SK-N-SH treated with all-trans-retinoic acid at 6 μM for 48 hours (cell line): Measurements from ENCODE around the gene BOK.

Source experiments
- ATAC-seq: fragments of 200-7000 bp; cut with Tn5 transposase; 3 replicates; pipeline ENCODE4 v1.9.1; 2020; ENCODE audit warnings: mild to moderate bottlenecking, moderate library complexity
- ARNTL ChIP-seq: fragments of 450-650 bp; formaldehyde crosslinking; IDR thresholded peaks from 2 replicates; pipeline ENCODE4 v1.5.0; 2020; ENCODE audit warnings: low read depth, mild to moderate bottlenecking, moderate library complexity, borderline replicate concordance
- BACH2 ChIP-seq: fragments of 250-450 bp; sonication (Bioruptor Pico); IDR thresholded peaks from 2 replicates; pipeline ENCODE4 v1.9.0; 2021; ENCODE audit warnings: mild to moderate bottlenecking, borderline replicate concordance
- CSDC2 ChIP-seq: fragments of 250-450 bp; sonication (Bioruptor Pico); IDR thresholded peaks from 2 replicates; pipeline ENCODE4 v1.5.0; 2020; ENCODE audit warnings: mild to moderate bottlenecking, moderate library complexity
- ESRRG ChIP-seq: fragments of 250-450 bp; sonication (Bioruptor Pico); IDR thresholded peaks from 2 replicates; pipeline ENCODE4 v1.6.1; 2021; ENCODE audit warnings: mild to moderate bottlenecking
- GLIS3 ChIP-seq: fragments of 250-450 bp; sonication (Bioruptor Pico); IDR thresholded peaks from 2 replicates; pipeline ENCODE4 v1.5.0; 2020; ENCODE audit warnings: mild to moderate bottlenecking, moderate library complexity
- ISL1 ChIP-seq: fragments of 250-450 bp; sonication (Bioruptor Pico); IDR thresholded peaks from 2 replicates; pipeline ENCODE4 v2.1.2; 2022; ENCODE audit warnings: mild to moderate bottlenecking, moderate library complexity
- OSR1 ChIP-seq: fragments of 250-450 bp; sonication (Bioruptor Pico); IDR thresholded peaks from 2 replicates; pipeline ENCODE4 v1.8.0; 2022; ENCODE audit warnings: moderate library complexity, mild to moderate bottlenecking, inconsistent platforms
- PPARA ChIP-seq: fragments of 250-450 bp; sonication (Bioruptor Pico); IDR thresholded peaks from 2 replicates; pipeline ENCODE4 v1.5.0; 2020; ENCODE audit warnings: mild to moderate bottlenecking, borderline replicate concordance
- RARB ChIP-seq: fragments of 250-450 bp; sonication (Bioruptor Pico); IDR thresholded peaks from 2 replicates; pipeline ENCODE4 v1.8.0; 2021; ENCODE audit warnings: mild to moderate bottlenecking, moderate library complexity
- SNAI2 ChIP-seq: fragments of 250-450 bp; sonication (Bioruptor Pico); IDR thresholded peaks from 2 replicates; pipeline ENCODE4 v1.5.0; 2020; ENCODE audit warnings: mild to moderate bottlenecking, moderate library complexity
- TCF4 ChIP-seq: fragments of 250-450 bp; sonication (Bioruptor Pico); IDR thresholded peaks from 2 replicates; pipeline ENCODE4 v1.8.0; 2021; ENCODE audit warnings: mild to moderate bottlenecking, moderate library complexity, borderline replicate concordance
- TOX ChIP-seq: fragments of 250-450 bp; sonication (Bioruptor Pico); IDR thresholded peaks from 2 replicates; pipeline ENCODE4 v1.8.0; 2021; ENCODE audit warnings: mild to moderate bottlenecking, moderate library complexity, borderline replicate concordance
- ZC3H10 ChIP-seq: fragments of 250-450 bp; sonication (Bioruptor Pico); IDR thresholded peaks from 2 replicates; pipeline ENCODE4 v1.5.1; 2021; ENCODE audit warnings: mild to moderate bottlenecking, moderate library complexity
- ZFP3 ChIP-seq: fragments of 250-450 bp; sonication (Bioruptor Pico); IDR thresholded peaks from 2 replicates; pipeline ENCODE4 v1.5.0; 2020; ENCODE audit warnings: mild to moderate bottlenecking, moderate library complexity
- ZFP30 ChIP-seq: fragments of 450-650 bp; formaldehyde crosslinking; IDR thresholded peaks from 2 replicates; pipeline ENCODE4 v1.5.0; 2022; ENCODE audit warnings: mild to moderate bottlenecking, moderate library complexity
- ZNF565 ChIP-seq: fragments of 450-650 bp; formaldehyde crosslinking; conservative IDR thresholded peaks from 2 replicates; pipeline ENCODE4 v1.5.0; 2020; ENCODE audit warnings: low read depth, mild to moderate bottlenecking, moderate library complexity
- ZNF8 ChIP-seq: fragments of 450-650 bp; formaldehyde crosslinking; IDR thresholded peaks from 2 replicates; pipeline ENCODE4 v1.5.0; 2020; ENCODE audit warnings: mild to moderate bottlenecking, moderate library complexity
- TF ChIP-seq, protein P1 (sequence below): fragments of 250-450 bp; sonication (Bioruptor Pico); IDR thresholded peaks from 2 replicates; pipeline ENCODE4 v1.8.0; 2021; ENCODE audit warnings: low read depth, mild to moderate bottlenecking, moderate library complexity, borderline replicate concordance
- TF ChIP-seq, protein P2 (sequence below): fragments of 250-450 bp; sonication (Bioruptor Pico); IDR thresholded peaks from 2 replicates; pipeline ENCODE4 v1.8.0; 2020; ENCODE audit warnings: mild to moderate bottlenecking, moderate library complexity, borderline replicate concordance
- TF ChIP-seq, protein P3 (sequence below): fragments of 250-450 bp; sonication (Bioruptor Pico); IDR thresholded peaks from 2 replicates; pipeline ENCODE4 v1.5.1; 2020; ENCODE audit warnings: low read depth, mild to moderate bottlenecking, moderate library complexity
- TF ChIP-seq, protein P4 (sequence below): fragments of 250-450 bp; sonication (Bioruptor Pico); IDR thresholded peaks from 2 replicates; pipeline ENCODE4 v1.5.0; 2020; ENCODE audit warnings: mild to moderate bottlenecking, moderate library complexity

BOK gene

DNA sequence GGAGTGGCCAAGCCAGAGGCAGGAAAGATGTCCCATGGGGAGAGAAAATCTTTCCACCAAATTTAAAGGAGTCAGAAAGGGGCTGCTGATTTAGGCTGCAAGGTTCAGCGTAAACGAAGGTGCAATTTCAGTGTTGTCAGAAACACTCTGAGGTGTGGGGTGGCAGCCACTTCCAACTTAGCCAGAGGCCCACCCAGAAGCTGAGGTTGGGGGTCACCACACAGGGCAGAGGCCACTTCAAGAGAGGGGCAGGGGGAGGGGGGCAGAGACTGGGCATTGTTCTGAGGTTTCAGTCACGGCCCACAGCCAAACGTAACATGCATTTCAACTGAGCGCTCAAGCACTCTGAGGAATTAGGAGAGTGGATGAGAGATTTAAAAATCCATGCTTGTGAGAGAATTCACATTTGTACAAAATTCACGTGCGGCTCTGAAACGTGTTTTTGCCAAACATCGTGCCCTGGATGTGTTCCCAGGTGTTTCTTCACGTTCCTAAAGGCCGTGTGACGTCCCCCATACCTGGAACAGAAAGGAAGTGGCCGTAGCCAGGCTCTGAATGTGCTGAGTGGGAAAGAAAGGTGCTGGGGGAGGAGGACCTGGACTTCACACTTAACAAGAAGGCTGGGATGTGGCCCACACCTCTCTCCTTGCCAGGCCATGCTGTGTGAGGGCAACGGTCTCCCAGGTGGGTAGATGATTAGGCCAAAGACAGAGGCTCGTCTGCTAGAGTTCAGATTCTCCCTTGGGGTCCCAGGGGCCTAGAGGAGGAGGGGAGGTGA, 19.5 kb upstream of the BOK start:
- no peak for ATAC-seq
- TF ChIP-seq RARB (CRISPR knock-in tag) (no peak), ZFP30 (CRISPR knock-in tag) (no peak), ESRRG (CRISPR knock-in tag) (no peak)

DNA sequence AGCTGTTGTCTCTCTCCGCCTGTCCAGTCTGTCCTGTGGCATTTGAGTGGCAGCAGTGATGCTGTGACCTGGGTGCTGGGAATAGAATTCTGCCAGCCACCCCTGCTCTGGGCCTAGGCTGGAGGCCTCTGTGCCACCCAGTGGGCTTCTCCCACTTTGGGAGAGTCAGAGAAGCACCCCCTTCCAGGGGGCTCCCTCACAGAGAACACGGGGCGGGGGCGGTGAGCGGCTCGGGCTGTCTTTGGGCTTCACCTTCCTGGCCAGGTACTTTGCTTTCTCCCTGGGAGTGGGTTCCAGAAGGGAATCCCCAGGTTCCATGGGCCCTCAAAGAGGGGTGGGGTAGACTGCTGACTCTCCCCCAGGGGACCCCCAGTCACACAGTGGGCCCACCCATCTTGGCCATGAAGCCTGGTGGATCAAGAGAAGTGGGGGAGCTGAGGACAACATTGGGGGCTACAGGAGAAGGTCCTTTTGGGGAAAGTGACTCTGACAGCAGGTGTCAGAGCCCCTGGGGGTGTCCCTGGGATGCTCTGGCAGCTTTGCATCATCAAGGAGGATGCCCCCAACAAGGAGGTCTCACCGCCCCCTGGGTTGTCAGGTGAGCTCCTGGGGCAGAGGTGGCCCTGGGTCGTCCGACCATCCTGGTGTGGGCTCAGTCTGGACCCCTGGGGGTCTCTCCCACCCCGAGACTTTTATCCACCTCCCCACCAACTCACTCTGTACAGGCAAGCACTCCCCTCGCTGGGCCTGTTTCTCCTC, 18.8 kb upstream of the BOK start:
- no peak for ATAC-seq
- TF ChIP-seq ZNF565 (no peak), TOX (CRISPR knock-in tag) (no peak), ARNTL (no peak), RARB (CRISPR knock-in tag) (no peak), ZNF8 (no peak), TCF4 (CRISPR knock-in tag) (no peak), PPARA (no peak), SNAI2 (CRISPR knock-in tag) (no peak), ZFP3 (CRISPR knock-in tag) (no peak), OSR1 (CRISPR knock-in tag) (no peak), ZC3H10 (CRISPR knock-in tag) (no peak), BACH2 (no peak)
- TF ChIP-seq, protein P1, sequence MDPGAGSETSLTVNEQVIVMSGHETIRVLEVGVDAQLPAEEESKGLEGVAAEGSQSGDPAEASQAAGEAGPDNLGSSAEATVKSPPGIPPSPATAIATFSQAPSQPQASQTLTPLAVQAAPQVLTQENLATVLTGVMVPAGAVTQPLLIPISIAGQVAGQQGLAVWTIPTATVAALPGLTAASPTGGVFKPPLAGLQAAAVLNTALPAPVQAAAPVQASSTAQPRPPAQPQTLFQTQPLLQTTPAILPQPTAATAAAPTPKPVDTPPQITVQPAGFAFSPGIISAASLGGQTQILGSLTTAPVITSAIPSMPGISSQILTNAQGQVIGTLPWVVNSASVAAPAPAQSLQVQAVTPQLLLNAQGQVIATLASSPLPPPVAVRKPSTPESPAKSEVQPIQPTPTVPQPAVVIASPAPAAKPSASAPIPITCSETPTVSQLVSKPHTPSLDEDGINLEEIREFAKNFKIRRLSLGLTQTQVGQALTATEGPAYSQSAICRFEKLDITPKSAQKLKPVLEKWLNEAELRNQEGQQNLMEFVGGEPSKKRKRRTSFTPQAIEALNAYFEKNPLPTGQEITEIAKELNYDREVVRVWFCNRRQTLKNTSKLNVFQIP (CRISPR knock-in tag): no peak

DNA sequence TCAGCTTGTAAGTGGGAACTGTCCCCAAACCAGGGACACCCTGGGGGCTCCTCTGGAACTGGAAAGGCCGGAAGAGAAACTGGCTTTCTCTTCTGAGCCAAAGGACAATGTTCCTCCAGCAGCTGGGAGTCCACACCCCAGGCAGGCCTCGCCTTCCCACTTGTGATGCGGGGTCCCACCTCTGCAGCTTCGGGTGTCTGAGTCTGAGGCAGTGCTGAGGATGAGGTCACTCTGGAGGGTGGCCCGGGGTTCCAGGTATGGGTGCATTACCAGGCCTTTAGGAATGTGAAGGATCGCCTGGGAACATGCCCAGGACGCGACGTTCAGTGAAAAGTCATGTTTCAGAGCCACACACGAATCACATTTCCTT, 18.2 kb upstream of the BOK start:
- no peak for ATAC-seq
- TF ChIP-seq ZNF8: no peak
- TF ChIP-seq TCF4 (CRISPR knock-in tag): no peak

DNA sequence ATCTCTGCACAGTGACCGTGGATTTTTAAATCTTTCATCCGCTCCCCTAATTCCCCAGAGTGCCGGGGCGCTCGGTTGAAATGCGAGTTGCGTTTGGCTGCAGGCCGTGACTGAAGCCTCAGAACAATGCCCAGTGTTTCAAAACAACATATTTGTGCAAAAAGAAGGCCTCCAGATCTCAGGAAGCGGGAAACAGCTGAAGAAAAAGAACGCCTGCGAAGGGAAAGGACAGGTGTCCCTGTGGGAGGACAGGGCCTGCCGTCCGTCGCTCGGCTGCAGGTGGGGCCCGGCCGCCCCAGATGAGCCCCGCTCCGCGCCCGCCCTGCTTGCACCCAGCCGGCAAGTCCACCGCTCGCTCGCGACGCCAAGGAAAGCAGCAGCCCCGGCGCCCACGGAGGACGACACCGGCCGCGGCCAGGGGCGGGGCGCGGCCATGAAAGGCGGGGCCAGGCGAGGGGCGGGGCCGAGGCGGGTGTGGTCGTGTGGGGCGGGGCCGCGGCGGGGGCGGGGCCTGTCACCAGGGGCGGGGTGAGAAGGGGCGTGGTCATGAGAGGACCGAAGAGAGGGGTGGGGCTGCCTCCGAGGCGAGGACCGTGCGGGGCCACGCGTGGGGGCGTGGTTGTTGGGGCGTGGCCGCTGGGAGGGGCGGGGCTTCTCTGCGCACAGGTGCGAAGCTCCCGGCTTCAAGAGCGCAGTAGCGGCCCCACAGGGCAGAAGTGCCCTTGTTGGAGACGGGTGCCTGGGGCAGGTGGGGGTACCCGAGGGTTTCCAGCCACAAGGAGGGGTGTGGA, 17.6 kb upstream of the BOK start:
- TF ChIP-seq ZFP30 (CRISPR knock-in tag) (no peak), SNAI2 (CRISPR knock-in tag) (no peak), ESRRG (CRISPR knock-in tag) (no peak), ZNF565 (no peak), PPARA (no peak), TOX (CRISPR knock-in tag) (no peak), ZFP3 (CRISPR knock-in tag) (no peak), CSDC2 (no peak), OSR1 (CRISPR knock-in tag) (no peak)
- TF ChIP-seq, protein P2, sequence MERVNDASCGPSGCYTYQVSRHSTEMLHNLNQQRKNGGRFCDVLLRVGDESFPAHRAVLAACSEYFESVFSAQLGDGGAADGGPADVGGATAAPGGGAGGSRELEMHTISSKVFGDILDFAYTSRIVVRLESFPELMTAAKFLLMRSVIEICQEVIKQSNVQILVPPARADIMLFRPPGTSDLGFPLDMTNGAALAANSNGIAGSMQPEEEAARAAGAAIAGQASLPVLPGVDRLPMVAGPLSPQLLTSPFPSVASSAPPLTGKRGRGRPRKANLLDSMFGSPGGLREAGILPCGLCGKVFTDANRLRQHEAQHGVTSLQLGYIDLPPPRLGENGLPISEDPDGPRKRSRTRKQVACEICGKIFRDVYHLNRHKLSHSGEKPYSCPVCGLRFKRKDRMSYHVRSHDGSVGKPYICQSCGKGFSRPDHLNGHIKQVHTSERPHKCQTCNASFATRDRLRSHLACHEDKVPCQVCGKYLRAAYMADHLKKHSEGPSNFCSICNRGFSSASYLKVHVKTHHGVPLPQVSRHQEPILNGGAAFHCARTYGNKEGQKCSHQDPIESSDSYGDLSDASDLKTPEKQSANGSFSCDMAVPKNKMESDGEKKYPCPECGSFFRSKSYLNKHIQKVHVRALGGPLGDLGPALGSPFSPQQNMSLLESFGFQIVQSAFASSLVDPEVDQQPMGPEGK (CRISPR knock-in tag): no peak
- ATAC-seq: peak; percentile 56

DNA sequence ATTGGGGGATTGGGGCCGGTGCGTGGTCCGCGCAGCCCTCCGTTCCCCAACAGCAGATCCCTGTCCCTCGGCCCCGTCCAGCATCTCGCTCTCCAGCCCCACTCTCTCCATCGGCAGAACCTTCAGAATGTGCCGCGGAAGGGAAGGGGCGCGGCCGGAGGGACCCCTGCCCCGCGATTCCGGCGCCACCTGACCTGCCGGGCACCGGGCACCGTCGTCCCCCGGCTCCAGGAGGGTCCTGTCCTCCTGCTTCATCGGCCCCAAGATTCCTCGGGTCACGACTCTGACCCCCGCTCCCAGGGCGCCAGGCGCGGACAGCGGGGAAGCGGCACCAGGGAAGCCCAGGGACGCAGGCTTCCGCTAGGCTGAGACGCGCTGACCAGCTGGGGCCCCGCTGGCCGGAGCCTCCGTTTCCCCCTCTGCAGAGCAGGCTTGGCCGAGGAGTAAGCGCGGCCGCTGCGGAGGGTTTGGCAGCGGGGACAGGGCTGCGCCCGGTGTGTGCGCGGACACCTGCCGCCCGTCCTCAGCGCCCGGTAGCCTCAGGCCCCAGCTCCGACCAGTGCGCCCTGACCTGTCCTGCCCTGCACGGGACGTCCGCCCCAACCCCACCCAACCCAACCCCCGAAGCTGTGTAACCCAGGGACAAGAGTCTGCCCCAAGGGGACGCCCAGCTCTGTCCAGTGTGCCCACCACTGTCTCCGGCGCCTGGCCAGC, 16.8 kb upstream of the BOK start:
- peak; percentile 65 for ATAC-seq
- TF ChIP-seq BACH2: no peak
- no peak for TF ChIP-seq ZFP3 (CRISPR knock-in tag)
- no peak for TF ChIP-seq GLIS3 (CRISPR knock-in tag)
- no peak for TF ChIP-seq OSR1 (CRISPR knock-in tag)
- TF ChIP-seq RARB (CRISPR knock-in tag): no peak
- TF ChIP-seq ISL1 (CRISPR knock-in tag): no peak
- TF ChIP-seq, protein P3, sequence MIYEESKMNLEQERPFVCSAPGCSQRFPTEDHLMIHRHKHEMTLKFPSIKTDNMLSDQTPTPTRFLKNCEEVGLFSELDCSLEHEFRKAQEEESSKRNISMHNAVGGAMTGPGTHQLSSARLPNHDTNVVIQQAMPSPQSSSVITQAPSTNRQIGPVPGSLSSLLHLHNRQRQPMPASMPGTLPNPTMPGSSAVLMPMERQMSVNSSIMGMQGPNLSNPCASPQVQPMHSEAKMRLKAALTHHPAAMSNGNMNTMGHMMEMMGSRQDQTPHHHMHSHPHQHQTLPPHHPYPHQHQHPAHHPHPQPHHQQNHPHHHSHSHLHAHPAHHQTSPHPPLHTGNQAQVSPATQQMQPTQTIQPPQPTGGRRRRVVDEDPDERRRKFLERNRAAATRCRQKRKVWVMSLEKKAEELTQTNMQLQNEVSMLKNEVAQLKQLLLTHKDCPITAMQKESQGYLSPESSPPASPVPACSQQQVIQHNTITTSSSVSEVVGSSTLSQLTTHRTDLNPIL (CRISPR knock-in tag): no peak
- TF ChIP-seq ZC3H10 (CRISPR knock-in tag): no peak
- TF ChIP-seq, protein P1 (CRISPR knock-in tag): no peak
- TF ChIP-seq, protein P4, sequence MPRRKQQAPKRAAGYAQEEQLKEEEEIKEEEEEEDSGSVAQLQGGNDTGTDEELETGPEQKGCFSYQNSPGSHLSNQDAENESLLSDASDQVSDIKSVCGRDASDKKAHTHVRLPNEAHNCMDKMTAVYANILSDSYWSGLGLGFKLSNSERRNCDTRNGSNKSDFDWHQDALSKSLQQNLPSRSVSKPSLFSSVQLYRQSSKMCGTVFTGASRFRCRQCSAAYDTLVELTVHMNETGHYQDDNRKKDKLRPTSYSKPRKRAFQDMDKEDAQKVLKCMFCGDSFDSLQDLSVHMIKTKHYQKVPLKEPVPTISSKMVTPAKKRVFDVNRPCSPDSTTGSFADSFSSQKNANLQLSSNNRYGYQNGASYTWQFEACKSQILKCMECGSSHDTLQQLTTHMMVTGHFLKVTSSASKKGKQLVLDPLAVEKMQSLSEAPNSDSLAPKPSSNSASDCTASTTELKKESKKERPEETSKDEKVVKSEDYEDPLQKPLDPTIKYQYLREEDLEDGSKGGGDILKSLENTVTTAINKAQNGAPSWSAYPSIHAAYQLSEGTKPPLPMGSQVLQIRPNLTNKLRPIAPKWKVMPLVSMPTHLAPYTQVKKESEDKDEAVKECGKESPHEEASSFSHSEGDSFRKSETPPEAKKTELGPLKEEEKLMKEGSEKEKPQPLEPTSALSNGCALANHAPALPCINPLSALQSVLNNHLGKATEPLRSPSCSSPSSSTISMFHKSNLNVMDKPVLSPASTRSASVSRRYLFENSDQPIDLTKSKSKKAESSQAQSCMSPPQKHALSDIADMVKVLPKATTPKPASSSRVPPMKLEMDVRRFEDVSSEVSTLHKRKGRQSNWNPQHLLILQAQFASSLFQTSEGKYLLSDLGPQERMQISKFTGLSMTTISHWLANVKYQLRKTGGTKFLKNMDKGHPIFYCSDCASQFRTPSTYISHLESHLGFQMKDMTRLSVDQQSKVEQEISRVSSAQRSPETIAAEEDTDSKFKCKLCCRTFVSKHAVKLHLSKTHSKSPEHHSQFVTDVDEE (CRISPR knock-in tag): no peak
- no peak for TF ChIP-seq ZNF8
- TF ChIP-seq TOX (CRISPR knock-in tag): no peak
